ENCODE data around the gene HLA-E. TPM values are rescaled to one million over a fixed set of nuclear protein-coding genes. Genes with fewer than 3 reads are reported as not detected.

HLA-E gene
- total and polyA plus RNA-seq, 10 of the 15 experiments (the other 5 are each of a cell fraction or from before 2014, with no cell fraction given): 35.1 to 483 (median 267) TPM

- CTCF ChIA-PET: interaction anchor here (0.8 to 3.7 kb wide), 11 partner anchors 9 to 86 kb away, joined by 3 to 23 read pairs (median 6); no protein-coding TSS in a partner anchor
- Histone ChIP-seq H3K79me2 (ENCODE audit: control insufficient read depth, insufficient read depth, low read length) (no peaks in the 10 kb centered on the region), H3K9me3 (replicated peaks; ENCODE audit: control insufficient read depth, insufficient read depth, low read length) (no peaks in the 10 kb centered on the region), H3K9ac (ENCODE audit: control insufficient read depth, insufficient read depth, low read length) (no peak overlapping the region), H3K27ac (ENCODE audit: control insufficient read depth, insufficient read depth) (peak overlapping the region; percentile 23), H3K4me1 (ENCODE audit: control insufficient read depth, insufficient read depth, low read length) (peaks cover 53% of the 10 kb centered on the region), H2AFZ (ENCODE audit: control insufficient read depth, low read depth, low read length) (peak overlapping the region; percentile 22), H3K4me3 (no peak overlapping the region), H3K36me3 (ENCODE audit: control insufficient read depth in 2 of 2, insufficient read depth in 2 of 2, low read length in 1 of 2) (no peaks in the 10 kb centered on the region), H3K4me2 (ENCODE audit: control insufficient read depth, insufficient read depth) (no peak overlapping the region), H3K27me3 (replicated peaks in 1 of 2; ENCODE audit: control insufficient read depth in 2 of 2, insufficient read depth in 2 of 2, low read length in 1 of 2) (no peaks in the 10 kb centered on the region), H4K20me1 (ENCODE audit: control insufficient read depth, insufficient read depth) (no peaks in the 10 kb centered on the region)
- POLR2A ChIA-PET: interaction anchor here (0.5 to 2.9 kb wide), 7 partner anchors 10 to 60 kb away, joined by 4 to 16 read pairs (median 5); partner anchors contain the start of gene ABCF1
- BruUV-seq (replicated peaks): no TSS peak
- in situ Hi-C loops (cut with MboI) (no loop called here), intact Hi-C loops (cut with micrococcal nuclease; ENCODE audit: unreplicated experiment) (no loop called here)
- 52% methylated on average over 5 of the region's 5 CpGs for WGBS (ENCODE audit: insufficient coverage, insufficient replicate concordance, low lambda C conversion rate, missing lambda C conversion rate)
- SMC1A ChIA-PET (ENCODE audit: uncharacterized antibody, unreplicated experiment): interaction anchor here (0.8 to 5.1 kb wide), 4 partner anchors 10 to 19 kb away, joined by 3 to 71 read pairs (median 10); no protein-coding TSS in a partner anchor
- FAIRE-seq (no peak), DNase-seq (ENCODE audit: low read depth, low spot score) (no peak), ATAC-seq (no peak)
- no peak for TF ChIP-seq GABPA (IDR thresholded peaks at IDR 0.05; ENCODE audit: low read depth)
- TF ChIP-seq TCF12 (IDR thresholded peaks at IDR 0.05; ENCODE audit: low read depth, low read length): no peak
- TF ChIP-seq DPF2 (IDR thresholded peaks at IDR 0.05): no peak
- no peak for TF ChIP-seq E4F1 (IDR thresholded peaks at IDR 0.05; ENCODE audit: borderline replicate concordance, partially characterized antibody)
- TF ChIP-seq NR2C2 (IDR thresholded peaks at IDR 0.05; ENCODE audit: borderline replicate concordance, control insufficient read depth, insufficient read length, low read depth): no peak
- no peak for TF ChIP-seq BCL11A (IDR thresholded peaks at IDR 0.05; ENCODE audit: low read depth, low read length)
- no peak for TF ChIP-seq USF2 (IDR thresholded peaks at IDR 0.05; ENCODE audit: borderline replicate concordance, low read depth, low read length)
- TF ChIP-seq KAT2A (conservative IDR thresholded peaks at IDR 0.05; ENCODE audit: control insufficient read depth, low read depth, low read length): no peak
- TF ChIP-seq SMAD1 (IDR thresholded peaks at IDR 0.05; ENCODE audit: low read depth, partially characterized antibody): no peak
- RAD21 ChIA-PET (ENCODE audit: unreplicated experiment): interaction anchor here (0.5 to 3.4 kb wide), 3 partner anchors 14 to 22 kb away, joined by 3 to 30 read pairs (median 3); no protein-coding TSS in a partner anchor
Measured at GRCh38 chr6:30511169-30511546, 21.8 kb downstream of the HLA-E start.

Data from GM12878 (cell line).